Right lobe of liver (tissue), 6 donors: ENCODE results near the gene LDLRAP1. TPM values are rescaled to one million over a fixed set of nuclear protein-coding genes. Genes with fewer than 3 reads are reported as not detected.

Experiments used
- ATAC-seq, 4 donors: fragments of 200-7000 bp; cut with Tn5 transposase; one replicate each; pipeline ENCODE4 v1.9.1; 2020; ENCODE audit warnings: mild to moderate bottlenecking in 4 of 4, moderate library complexity in 4 of 4
- DNase-seq, 3 donors: peaks; one replicate each; pipeline ENCODE4 v3.0.0-alpha.2; 2020
- H3K27ac ChIP-seq, 3 donors: fragments of 200-600 bp; one replicate each; pipeline ENCODE4 v1.8.0; 2022
- H3K27me3 ChIP-seq, 2 donors: fragments of 200-600 bp; one replicate each; pipeline ENCODE4 v1.8.0; 2022
- H3K36me3 ChIP-seq, 4 donors: fragments of 200-600 bp; sonication (generic) in 1 of 4; one replicate each; pipeline versions ENCODE4 v1.5.1 to v1.8.0; 2017 to 2022; ENCODE audit warnings: control low read depth in 1 of 4
- H3K4me1 ChIP-seq, 4 donors: fragments of 200-600 bp; sonication (generic) in 1 of 4; one replicate each; pipeline versions ENCODE4 v1.5.1 to v1.8.0; 2017 to 2022; ENCODE audit warnings: control low read depth in 1 of 4
- H3K4me3 ChIP-seq, 3 donors: fragments of 200-600 bp; one replicate each; pipeline ENCODE4 v1.8.0; 2022
- H3K9me3 ChIP-seq, 4 donors: fragments of 200-600 bp; sonication (generic) in 1 of 4; one replicate each; pipeline versions ENCODE4 v1.5.1 to v1.8.0; 2017 to 2022; ENCODE audit warnings: control low read depth in 1 of 4
- CTCF ChIP-seq, 4 donors: fragments of 200-600 bp in 3 of 4; fragments of 450-650 bp in 1 of 4; IDR thresholded peaks; one replicate each; pipeline versions ENCODE4 v1.5.1 to v1.8.0; 2016 to 2022; ENCODE audit warnings: antibody characterized with exemption in 4 of 4, mild to moderate bottlenecking in 2 of 4
- POLR2A ChIP-seq: fragments of 450-650 bp; IDR thresholded peaks from one replicate; pipeline ENCODE4 v1.6.1; 2017; ENCODE audit warnings: antibody characterized with exemption, mild to moderate bottlenecking
- WGBS: methylation state at CpG from one replicate; pipeline ENCODE4 v1.1.6; 2018; ENCODE audit warnings: low coverage, low lambda C conversion rate; ENCODE audit not compliant: insufficient coverage; ENCODE audit errors: missing lambda C conversion rate; 5-methylcytosine and 5-hydroxymethylcytosine counted together
- intact Hi-C, 2 donors: fragments of 100-400 bp; cut with DNase I; formaldehyde crosslinking; loops; one replicate each; pipeline versions ENCODE4 v1.11.2 to v1.14.1; 2022
- total RNA-seq, 6 experiments: library from RNA; depleted of rRNA in 2 of 6; stranded (reverse); fragments of >200 nt in 2 of 6; fragmentation: NEBNext Ultra II Directional in 3 of 6; extraction: Animal tissue kit (Norgen Biotek cat#: 25700) in 3 of 6; gene quantifications; one replicate each; pipeline versions ENCODE4 v1.1.0 to v1.2.4, GENCODE V29; 2016 to 2023
- donor health status: DM: no; HTN: yes; CAD: no.
- donor health status: DM: no; HTN: no; CAD: no.
- donor health status: DM: no; HTN: no; CAD: no.
- donor health status: DM: no; HTN: yes; CAD: no.
- donor health status: DM: no; HTN: yes; CAD: no.

LDLRAP1 gene
- total RNA-seq, 6 experiments from 2014 or later: 15.3 to 24.3 (median 16.7) TPM

- Histone ChIP-seq H3K4me1 (no peaks in the 10 kb centered on the region), H3K27me3 (no peaks in the 10 kb centered on the region), H3K36me3 (no peaks in the 10 kb centered on the region), H3K27ac (no peak overlapping the region), H3K9me3 (no peaks in the 10 kb centered on the region), H3K4me3 (no peak overlapping the region)
- ATAC-seq (no peak), DNase-seq (no peak)
- intact Hi-C loops: loop anchor here in 1 of 2 donors (10.0 kb wide), 1 partner anchor 282 kb away; the partner anchor contains the start of gene MTFR1L
- TF ChIP-seq POLR2A: no peak
- TF ChIP-seq CTCF (IDR thresholded peaks at IDR 0.05): no peak
- WGBS: 82% methylated on average over 3 of the region's 3 CpGs
Observed at GRCh38 chr1:25532970-25533369, 10.4 kb upstream of the LDLRAP1 start.

- DNase-seq: no peak
- no peak overlapping the region for H3K4me3 ChIP-seq
- 80% methylated on average over 4 of the region's 9 CpGs for WGBS
- intact Hi-C loops: loop anchor here in 1 of 2 donors (10.0 kb wide), 1 partner anchor 281 kb away; the partner anchor contains the start of gene MTFR1L
- no peaks in the 10 kb centered on the region for H3K36me3 ChIP-seq
- H3K4me1 ChIP-seq: no peaks in the 10 kb centered on the region
- H3K27ac ChIP-seq: no peak overlapping the region
- H3K27me3 ChIP-seq: no peaks in the 10 kb centered on the region
- H3K9me3 ChIP-seq: no peaks in the 10 kb centered on the region
- TF ChIP-seq POLR2A (no peak), CTCF (IDR thresholded peaks at IDR 0.05) (no peak)
- no peak for ATAC-seq
Observed at GRCh38 chr1:25533775-25534409, 9.5 kb upstream of the LDLRAP1 start.

GRCh38 chr1:25534410-25534788, 9.0 kb upstream of the LDLRAP1 start:
- no peak for ATAC-seq
- Histone ChIP-seq H3K9me3 (no peaks in the 10 kb centered on the region), H3K36me3 (no peaks in the 10 kb centered on the region), H3K4me3 (no peak overlapping the region), H3K4me1 (no peaks in the 10 kb centered on the region), H3K27me3 (no peaks in the 10 kb centered on the region), H3K27ac (no peak overlapping the region)
- TF ChIP-seq CTCF (IDR thresholded peaks at IDR 0.05) (no peak), POLR2A (no peak)
- DNase-seq: no peak
- WGBS: 100% methylated on average over 3 of the region's 4 CpGs
- intact Hi-C loops: loop anchor here in 1 of 2 donors (10.0 kb wide), 1 partner anchor 280 kb away; the partner anchor contains the start of gene MTFR1L

- DNase-seq: no peak
- no peak for ATAC-seq
- no peaks in the 10 kb centered on the region for H3K27me3 ChIP-seq
- no peaks in the 10 kb centered on the region for H3K9me3 ChIP-seq
- no peaks in the 10 kb centered on the region for H3K36me3 ChIP-seq
- intact Hi-C loops: loop anchor here in 1 of 2 donors (10.0 kb wide), 1 partner anchor 279 kb away; the partner anchor contains the start of gene MTFR1L
- no peak overlapping the region for H3K4me3 ChIP-seq
- no peak for TF ChIP-seq POLR2A
- TF ChIP-seq CTCF (IDR thresholded peaks at IDR 0.05): no peak
- H3K4me1 ChIP-seq: no peaks in the 10 kb centered on the region
- H3K27ac ChIP-seq: no peak overlapping the region
- WGBS: 45% methylated on average over 3 of the region's 3 CpGs
Observed at GRCh38 chr1:25536124-25536523, 7.3 kb upstream of the LDLRAP1 start.
